BLaER1 treated with 17β-estradiol and CSF1 and Interleukin-3, amounts not matched to agents 10 nM and 100 nM (cell line): ENCODE results near the gene FAM135A.

Experiments used
- H3K27ac ChIP-seq, 11 experiments: shearing (Covaris generic); formaldehyde crosslinking; 2 replicates each; pipeline ENCODE4 v1.8.1; 2022
- H3K27me3 ChIP-seq, 11 experiments: shearing (Covaris generic); formaldehyde crosslinking; 2 replicates each; pipeline ENCODE4 v1.8.1; 2022
- H3K36me3 ChIP-seq, 11 experiments: shearing (Covaris generic); formaldehyde crosslinking; 2 replicates each; pipeline ENCODE4 v1.8.1; 2022
- H3K4me1 ChIP-seq, 10 experiments: shearing (Covaris generic); formaldehyde crosslinking; 2 replicates each; pipeline ENCODE4 v1.8.1; 2022
- H3K4me2 ChIP-seq, 11 experiments: shearing (Covaris generic); formaldehyde crosslinking; 2 replicates each; pipeline ENCODE4 v1.8.1; 2022
- H3K4me3 ChIP-seq, 10 experiments: shearing (Covaris generic); formaldehyde crosslinking; 2 replicates each; pipeline ENCODE4 v1.8.1; 2022
- H3K9ac ChIP-seq, 11 experiments: shearing (Covaris generic); formaldehyde crosslinking; 2 replicates each; pipeline ENCODE4 v1.8.1; 2022
- H3K9me3 ChIP-seq, 11 experiments: shearing (Covaris generic); formaldehyde crosslinking; replicated peaks in 1 of 11; 2 replicates each; pipeline ENCODE4 v1.8.1; 2022
- H4K20me1 ChIP-seq, 11 experiments: shearing (Covaris generic); formaldehyde crosslinking; 2 replicates each; pipeline ENCODE4 v1.8.1; 2022
- Cebpa-rat ChIP-seq, 11 experiments: shearing (Covaris generic); IDR thresholded peaks; 2 replicates each; pipeline ENCODE4 v1.8.1; 2022

The FAM135A gene

GRCh38 chr6:70502484-70502883, 89.2 kb downstream of the FAM135A start:
- TF ChIP-seq Cebpa-rat (IDR thresholded peaks at IDR 0.05): peak in 2 of 11 experiments; percentile 42 to 60; a peak in 5 of 22 replicates
- Histone ChIP-seq H4K20me1 (no peaks in the 10 kb centered on the region), H3K36me3 (peaks cover 52 to 100% (median 70%) of the 10 kb centered on the region in 11 experiments), H3K27me3 (no peaks in the 10 kb centered on the region), H3K9me3 (peaks cover 33 to 64% (median 52%) of the 10 kb centered on the region in 11 experiments), H3K4me2 (no peak overlapping the region), H3K4me1 (no peaks in the 10 kb centered on the region), H3K27ac (no peak overlapping the region), H3K4me3 (no peak overlapping the region), H3K9ac (no peak overlapping the region)

GRCh38 chr6:70503813-70504465, 90.6 kb downstream of the FAM135A start:
- no peaks in the 10 kb centered on the region for H3K4me1 ChIP-seq
- H3K36me3 ChIP-seq: peaks cover 52 to 99% (median 70%) of the 10 kb centered on the region in 11 experiments
- H3K4me3 ChIP-seq: no peak overlapping the region; a peak in 1 of 20 replicates
- no peaks in the 10 kb centered on the region for H4K20me1 ChIP-seq
- H3K27ac ChIP-seq: no peak overlapping the region
- no peak for TF ChIP-seq Cebpa-rat (IDR thresholded peaks at IDR 0.05)
- H3K27me3 ChIP-seq: no peaks in the 10 kb centered on the region
- H3K9ac ChIP-seq: no peak overlapping the region
- H3K4me2 ChIP-seq: no peak overlapping the region
- peaks cover 30 to 51% (median 44%) of the 10 kb centered on the region in 11 experiments for H3K9me3 ChIP-seq

- H4K20me1 ChIP-seq: no peaks in the 10 kb centered on the region
- no peaks in the 10 kb centered on the region for H3K4me1 ChIP-seq
- no peak for TF ChIP-seq Cebpa-rat (IDR thresholded peaks at IDR 0.05)
- H3K9ac ChIP-seq: no peak overlapping the region
- H3K4me2 ChIP-seq: no peak overlapping the region
- H3K27me3 ChIP-seq: no peaks in the 10 kb centered on the region
- H3K9me3 ChIP-seq: peaks cover 20 to 28% (median 24%) of the 10 kb centered on the region in 11 experiments
- no peak overlapping the region for H3K4me3 ChIP-seq
- no peak overlapping the region for H3K27ac ChIP-seq
- peaks cover 32 to 92% (median 48%) of the 10 kb centered on the region in 11 experiments for H3K36me3 ChIP-seq
Measured at GRCh38 chr6:70506321-70506720, 93.0 kb downstream of the FAM135A start.

- H3K27ac ChIP-seq: no peak overlapping the region
Measured at GRCh38 chr6:70507161-70507560, 93.9 kb downstream of the FAM135A start.

GRCh38 chr6:70508953-70509352, 95.6 kb downstream of the FAM135A start:
- no peak for TF ChIP-seq Cebpa-rat (IDR thresholded peaks at IDR 0.05)
- no peak overlapping the region for H3K4me3 ChIP-seq
- H3K4me2 ChIP-seq: no peak overlapping the region
- no peaks in the 10 kb centered on the region for H4K20me1 ChIP-seq
- H3K9me3 ChIP-seq: peaks cover 3 to 9% (median 8%) of the 10 kb centered on the region in 11 experiments
- H3K4me1 ChIP-seq: no peaks in the 10 kb centered on the region
- H3K9ac ChIP-seq: no peak overlapping the region
- peaks cover 9 to 74% (median 27%) of the 10 kb centered on the region in 11 experiments for H3K36me3 ChIP-seq
- no peak overlapping the region for H3K27ac ChIP-seq
- no peaks in the 10 kb centered on the region for H3K27me3 ChIP-seq

More at GRCh38 chr6:70507161-70507560, 93.9 kb downstream of the FAM135A start:
- no peaks in the 10 kb centered on the region for H3K4me1 ChIP-seq
- TF ChIP-seq Cebpa-rat (IDR thresholded peaks at IDR 0.05): no peak
- H3K9me3 ChIP-seq: peaks cover 19 to 25% (median 20%) of the 10 kb centered on the region in 11 experiments
- H3K36me3 ChIP-seq: peaks cover 27 to 87% (median 43%) of the 10 kb centered on the region in 11 experiments
- H4K20me1 ChIP-seq: no peaks in the 10 kb centered on the region
- no peaks in the 10 kb centered on the region for H3K27me3 ChIP-seq
- no peak overlapping the region for H3K9ac ChIP-seq
- no peak overlapping the region for H3K4me2 ChIP-seq
- no peak overlapping the region for H3K4me3 ChIP-seq

GRCh38 chr6:70510600-70510999, 97.3 kb downstream of the FAM135A start:
- Histone ChIP-seq H3K4me2 (no peak overlapping the region), H3K36me3 (peaks cover 0 to 73% (median 19%) of the 10 kb centered on the region in 11 experiments; a peak in 18 of 22 replicates), H3K4me1 (no peaks in the 10 kb centered on the region), H3K9ac (no peak overlapping the region), H4K20me1 (no peaks in the 10 kb centered on the region), H3K9me3 (no peaks in the 10 kb centered on the region), H3K27me3 (no peaks in the 10 kb centered on the region), H3K27ac (no peak overlapping the region), H3K4me3 (no peak overlapping the region)
- no peak for TF ChIP-seq Cebpa-rat (IDR thresholded peaks at IDR 0.05)

GRCh38 chr6:70518723-70519122, 105.4 kb downstream of the FAM135A start:
- Histone ChIP-seq H3K27ac (no peak overlapping the region), H3K36me3 (peaks cover 0 to 41% (median 6%) of the 10 kb centered on the region in 11 experiments; a peak in 13 of 22 replicates), H3K27me3 (no peaks in the 10 kb centered on the region), H3K4me2 (no peak overlapping the region), H4K20me1 (no peaks in the 10 kb centered on the region), H3K9ac (no peak overlapping the region), H3K9me3 (no peaks in the 10 kb centered on the region), H3K4me3 (no peak overlapping the region), H3K4me1 (no peaks in the 10 kb centered on the region)
- TF ChIP-seq Cebpa-rat (IDR thresholded peaks at IDR 0.05): no peak

GRCh38 chr6:70520575-70520974, 107.3 kb downstream of the FAM135A start:
- H3K4me2 ChIP-seq: no peak overlapping the region
- H3K4me1 ChIP-seq: no peaks in the 10 kb centered on the region
- H3K9ac ChIP-seq: no peak overlapping the region
- H3K9me3 ChIP-seq: no peaks in the 10 kb centered on the region
- H3K27me3 ChIP-seq: no peaks in the 10 kb centered on the region
- no peaks in the 10 kb centered on the region for H4K20me1 ChIP-seq
- peaks cover 0 to 42% (median 10%) of the 10 kb centered on the region in 11 experiments; a peak in 16 of 22 replicates for H3K36me3 ChIP-seq
- no peak overlapping the region for H3K4me3 ChIP-seq
- TF ChIP-seq Cebpa-rat (IDR thresholded peaks at IDR 0.05): no peak
- no peak overlapping the region for H3K27ac ChIP-seq

GRCh38 chr6:70524721-70525286, 111.5 kb downstream of the FAM135A start:
- TF ChIP-seq Cebpa-rat (IDR thresholded peaks at IDR 0.05): no peak
- Histone ChIP-seq H3K36me3 (peaks cover 0 to 74% (median 22%) of the 10 kb centered on the region in 11 experiments; a peak in 16 of 22 replicates), H3K27me3 (no peaks in the 10 kb centered on the region), H4K20me1 (no peaks in the 10 kb centered on the region), H3K4me3 (no peak overlapping the region), H3K9me3 (no peaks in the 10 kb centered on the region), H3K4me2 (no peak overlapping the region), H3K9ac (no peak overlapping the region), H3K4me1 (no peaks in the 10 kb centered on the region), H3K27ac (no peak overlapping the region)
